HPDE6-E6E7 (cell line): ENCODE measurements around the gene PNMA3.
"Not testable (repeated sequence)": the region's sequence is repeated elsewhere in the genome, so short reads cannot be mapped to it uniquely, and the experiment has no call there.

Experiments
- DNase-seq: peaks from one replicate; pipeline ENCODE4 v3.0.0; 2011; ENCODE audit warnings: missing footprints; ENCODE audit errors: extremely low spot score

The PNMA3 gene

GRCh38 chrX:153074262-153074899 lies 18.1 kb downstream of the PNMA3 start:
- DNase-seq = no peak

GRCh38 chrX:153074935-153075334 lies 18.7 kb downstream of the PNMA3 start:
- DNase-seq = no peak

- DNase-seq = no peak
Measured at GRCh38 chrX:153075366-153075765, 19.1 kb downstream of the PNMA3 start.

GRCh38 chrX:153077437-153078135 lies 21.3 kb downstream of the PNMA3 start:
- DNase-seq = not testable (repeated sequence)

- DNase-seq = not testable (repeated sequence)
Measured at GRCh38 chrX:153083238-153083923, 27.1 kb downstream of the PNMA3 start.

GRCh38 chrX:153102418-153102817 lies 46.1 kb downstream of the PNMA3 start:
- DNase-seq = no peak

GRCh38 chrX:153104959-153105358 lies 48.7 kb downstream of the PNMA3 start:
- not testable (repeated sequence) for DNase-seq

GRCh38 chrX:153106092-153106801 lies 50.0 kb downstream of the PNMA3 start:
- DNase-seq = not testable (repeated sequence)
